Amniotic stem cell (primary cell): ENCODE measurements around the gene ZBTB43.

Experiments used
- DNase-seq: peaks from one replicate; lab custom pipeline; 2025; lab: John Stamatoyannopoulos, UW

Gene ZBTB43

GRCh38 chr9:126859111-126859510 is 54.3 kb downstream of the ZBTB43 start:
- DNase-seq = no peak

GRCh38 chr9:126860077-126860756 is 55.4 kb downstream of the ZBTB43 start, which contains the start of gene ZBTB34:
ZBTB34 (plus strand) TSS chr9:126860639; CDS start chr9:126879400, 18,761 bp downstream.
- no peak for DNase-seq

- DNase-seq = no peak
These were observed 56.1 kb downstream of the ZBTB43 start for GRCh38 chr9:126860757-126861466.

- no peak for DNase-seq
These were observed 56.9 kb downstream of the ZBTB43 start for GRCh38 chr9:126861707-126862103.

- DNase-seq = no peak
These were observed 57.4 kb downstream of the ZBTB43 start for GRCh38 chr9:126862104-126862761.

- DNase-seq = no peak
These were observed 59.9 kb downstream of the ZBTB43 start for GRCh38 chr9:126864771-126865170.

GRCh38 chr9:126869368-126869767 is 64.5 kb downstream of the ZBTB43 start:
- DNase-seq = no peak

GRCh38 chr9:126872516-126872915 is 67.7 kb downstream of the ZBTB43 start:
- DNase-seq = no peak

GRCh38 chr9:126874546-126875314 is 69.9 kb downstream of the ZBTB43 start:
- DNase-seq = no peak

GRCh38 chr9:126875756-126876510 is 71.1 kb downstream of the ZBTB43 start:
- DNase-seq = no peak

GRCh38 chr9:126876531-126876930 is 71.7 kb downstream of the ZBTB43 start:
- no peak for DNase-seq

- no peak for DNase-seq
These were observed 72.6 kb downstream of the ZBTB43 start for GRCh38 chr9:126877418-126877817.

GRCh38 chr9:126879288-126879687 is 74.4 kb downstream of the ZBTB43 start:
- no peak for DNase-seq

- no peak for DNase-seq
These were observed 75.5 kb downstream of the ZBTB43 start for GRCh38 chr9:126880226-126880946.

GRCh38 chr9:126880947-126881332 is 76.1 kb downstream of the ZBTB43 start:
- DNase-seq = no peak

GRCh38 chr9:126882746-126883145 is 77.9 kb downstream of the ZBTB43 start:
- DNase-seq = no peak

- no peak for DNase-seq
These were observed 78.8 kb downstream of the ZBTB43 start for GRCh38 chr9:126883636-126884035.

GRCh38 chr9:126885131-126885641 is 80.3 kb downstream of the ZBTB43 start:
- DNase-seq = no peak

- no peak for DNase-seq
These were observed 81.4 kb downstream of the ZBTB43 start for GRCh38 chr9:126886034-126886822.

- DNase-seq = no peak
These were observed 82.1 kb downstream of the ZBTB43 start for GRCh38 chr9:126886897-126887296.
